Stimulated activated CD4-positive, alpha-beta T cell treated with anti-CD3 and anti-CD28 coated beads, Interleukin-2, amount 100 ng/mL, for 4 hours (primary cell): Measurements from ENCODE around the gene RBM47.
"Not testable (repeated sequence)": the region's sequence is repeated elsewhere in the genome, so short reads cannot be mapped to it uniquely, and the experiment has no call there.

Experiments
- DNase-seq: peaks from one replicate; pipeline ENCODE4 v3.0.0-alpha.2; 2020; ENCODE audit warnings: low read depth

Gene RBM47

GRCh38 chr4:40629401-40630334 lies at the start of gene RBM47:
Gene RBM47 (minus strand): TSS chr4:40629864. CDS start chr4:40438893, 190,971 bp downstream.
- peak; percentile 12 for DNase-seq

- no peak for DNase-seq
Measured at GRCh38 chr4:40678421-40678820, 48.8 kb upstream of the RBM47 start.

GRCh38 chr4:40675166-40675565 lies 45.5 kb upstream of the RBM47 start:
- no peak for DNase-seq

GRCh38 chr4:40672528-40673522 lies 43.2 kb upstream of the RBM47 start:
- DNase-seq: no peak

- DNase-seq: no peak
Measured at GRCh38 chr4:40669504-40669903, 39.8 kb upstream of the RBM47 start.

- no peak for DNase-seq
Measured at GRCh38 chr4:40665842-40666241, 36.2 kb upstream of the RBM47 start.

GRCh38 chr4:40662962-40663604 lies 33.4 kb upstream of the RBM47 start:
- no peak for DNase-seq

GRCh38 chr4:40661803-40662202 lies 32.1 kb upstream of the RBM47 start:
- no peak for DNase-seq

- no peak for DNase-seq
Measured at GRCh38 chr4:40656201-40656863, 26.7 kb upstream of the RBM47 start.

- no peak for DNase-seq
Measured at GRCh38 chr4:40651280-40651679, 21.6 kb upstream of the RBM47 start.

GRCh38 chr4:40649321-40649720 lies 19.7 kb upstream of the RBM47 start:
- DNase-seq: no peak

- DNase-seq: no peak
Measured at GRCh38 chr4:40648742-40649281, 19.1 kb upstream of the RBM47 start.

GRCh38 chr4:40648131-40648530 lies 18.5 kb upstream of the RBM47 start:
- DNase-seq: no peak

- DNase-seq: no peak
Measured at GRCh38 chr4:40645586-40645985, 15.9 kb upstream of the RBM47 start.

GRCh38 chr4:40632080-40632479 lies 2.4 kb upstream of the RBM47 start:
- DNase-seq: no peak

GRCh38 chr4:40630335-40631021 lies 814 bp upstream of the RBM47 start:
- no peak for DNase-seq

GRCh38 chr4:40628888-40629287 lies 776 bp downstream of the RBM47 start:
- no peak for DNase-seq

GRCh38 chr4:40628407-40628806 lies 1.3 kb downstream of the RBM47 start:
- not testable (repeated sequence) for DNase-seq

GRCh38 chr4:40627540-40627939 lies 2.1 kb downstream of the RBM47 start:
- no peak for DNase-seq

GRCh38 chr4:40626183-40626990 lies 3.3 kb downstream of the RBM47 start:
- no peak for DNase-seq
